Endothelial cell of umbilical vein (primary cell): ENCODE measurements around the gene ARHGAP15. TPM values are rescaled to one million over a fixed set of nuclear protein-coding genes. Genes with fewer than 3 reads are reported as not detected.

ENCODE experiments used
- BruUV-seq: library from RNA; stranded (reverse); fragments of 400-500 nt; replicated peaks from 2 replicates; lab custom pipeline; 2021; lab: Mats Ljungman, UMichigan
- CTCF ChIA-PET: fragments of 300-600, 350-600 bp; sonication (Branson Sonifier 250); formaldehyde crosslinking; loops from one replicate; lab custom pipeline; 2021; ENCODE audit warnings: antibody characterized with exemption, inconsistent platforms; lab: Charles Lee
- POLR2A ChIA-PET: fragments of 300-600, 350-600 bp; sonication (Branson Sonifier 250); formaldehyde crosslinking; loops from one replicate; lab custom pipeline; 2021; ENCODE audit warnings: antibody characterized with exemption, inconsistent platforms; lab: Charles Lee
- DNase-seq: peaks from one replicate; pipeline ENCODE4 v3.0.0-alpha.2; 2011; ENCODE audit warnings: low read depth, low spot score
- FAIRE-seq: peaks from 2 replicates; lab custom pipeline; 2011; peaks lifted over from hg19 to GRCh38; lab: Jason Lieb, UNC
- H2AFZ ChIP-seq: 2 replicates; pipeline ENCODE4 v1.6.0; 2012; ENCODE audit warnings: low read depth, low read length, control low read depth, inconsistent platforms
- H3K27ac ChIP-seq: 2 replicates; pipeline ENCODE4 v1.5.1; 2011; ENCODE audit warnings: low read depth, mild to moderate bottlenecking, control low read depth, low read length, moderate library complexity; ENCODE audit not compliant: insufficient read depth
- H3K27me3 ChIP-seq, 2 experiments: 2 replicates each; pipeline versions ENCODE4 v1.6.0 to v1.6.1; 2011; ENCODE audit warnings: low read length in 2 of 2, mixed read lengths in 1 of 2; ENCODE audit not compliant: control insufficient read depth in 2 of 2, insufficient read depth in 2 of 2
- H3K36me3 ChIP-seq, 2 experiments: 2 replicates in 1 of 2; 3 replicates in 1 of 2; pipeline ENCODE4 v1.5.1; 2011; ENCODE audit warnings: low read length in 2 of 2, mild to moderate bottlenecking in 1 of 2, moderate library complexity in 1 of 2; ENCODE audit not compliant: control insufficient read depth in 2 of 2, insufficient read depth in 2 of 2; ENCODE audit errors: extremely low read depth in 1 of 2
- H3K4me1 ChIP-seq: 3 replicates; pipeline ENCODE4 v1.5.1; 2011; ENCODE audit warnings: mild to moderate bottlenecking, low read length; ENCODE audit not compliant: control insufficient read depth, insufficient read depth; ENCODE audit errors: extremely low read depth
- H3K4me2 ChIP-seq: 2 replicates; pipeline ENCODE4 v1.6.1; 2011; ENCODE audit warnings: low read length, control low read depth, mixed read lengths; ENCODE audit not compliant: insufficient read depth
- H3K4me3 ChIP-seq, 3 experiments: fragments of 200-600 bp in 1 of 3; sonication (generic), shearing (Covaris generic) in 1 of 3; replicated peaks in 1 of 3; 2 replicates each; pipeline ENCODE4 v1.5.1; 2011 to 2016; ENCODE audit warnings: control low read depth in 3 of 3, low read length in 3 of 3, mild to moderate bottlenecking in 2 of 3, inconsistent platforms in 1 of 3, low read depth in 1 of 3, moderate library complexity in 1 of 3; ENCODE audit not compliant: insufficient read depth in 1 of 3
- H3K79me2 ChIP-seq: 2 replicates; pipeline ENCODE4 v1.6.0; 2012; ENCODE audit warnings: low read length, inconsistent platforms; ENCODE audit not compliant: control insufficient read depth, insufficient read depth
- H3K9ac ChIP-seq: replicated peaks from 2 replicates; pipeline ENCODE3; 2011; ENCODE audit warnings: low read length, control low read depth; ENCODE audit not compliant: insufficient read depth; ENCODE audit errors: extremely low read depth
- H3K9me1 ChIP-seq: replicated peaks from 3 replicates; pipeline ENCODE4 v1.6.0; 2011; ENCODE audit warnings: mild to moderate bottlenecking, low read length; ENCODE audit not compliant: control insufficient read depth, insufficient read depth; ENCODE audit errors: extremely low read depth
- H3K9me3 ChIP-seq: replicated peaks from 2 replicates; pipeline ENCODE4 v1.5.1; 2012; ENCODE audit warnings: low read length, inconsistent platforms; ENCODE audit not compliant: control insufficient read depth, insufficient read depth
- H4K20me1 ChIP-seq: replicated peaks from 2 replicates; pipeline ENCODE3; 2011; ENCODE audit warnings: mild to moderate bottlenecking, low read length; ENCODE audit not compliant: control insufficient read depth, insufficient read depth; ENCODE audit errors: extremely low read depth
- EZH2 ChIP-seq: IDR thresholded peaks from 2 replicates; pipeline ENCODE4 v1.6.1; 2012; ENCODE audit warnings: borderline replicate concordance, low read depth, mild to moderate bottlenecking, moderate library complexity, low read length, inconsistent platforms; ENCODE audit not compliant: severe bottlenecking
- FOS ChIP-seq: IDR thresholded peaks from 2 replicates; pipeline ENCODE4 v1.6.1; 2011; ENCODE audit warnings: mild to moderate bottlenecking, low read length, moderate library complexity, borderline replicate concordance; ENCODE audit not compliant: insufficient read depth
- GATA2 ChIP-seq: IDR thresholded peaks from 2 replicates; pipeline ENCODE4 v1.7.0; 2011; ENCODE audit warnings: low read depth, mild to moderate bottlenecking, moderate library complexity, mixed read lengths, low read length; ENCODE audit not compliant: insufficient read length, insufficient read depth
- JUN ChIP-seq: IDR thresholded peaks from 2 replicates; pipeline ENCODE4 v1.6.1; 2011; ENCODE audit warnings: borderline replicate concordance, low read depth; ENCODE audit not compliant: insufficient read length, insufficient read depth
- MAX ChIP-seq: IDR thresholded peaks from 2 replicates; pipeline ENCODE4 v1.6.1; 2011; ENCODE audit not compliant: insufficient read depth, insufficient read length
- MYC ChIP-seq: IDR thresholded peaks from one replicate; pipeline ENCODE4 v1.6.1; 2011; ENCODE audit warnings: mild to moderate bottlenecking, low read depth, low read length
- POLR2A ChIP-seq: IDR thresholded peaks from 2 replicates; pipeline ENCODE4 v1.6.1; 2012; ENCODE audit warnings: low read depth, mild to moderate bottlenecking, control low read depth, low read length
- POLR2AphosphoS5 ChIP-seq: IDR thresholded peaks from 2 replicates; pipeline ENCODE4 v1.6.1; 2012; ENCODE audit warnings: low read depth, mild to moderate bottlenecking, control low read depth, low read length, moderate library complexity; ENCODE audit not compliant: insufficient read depth
- dilution Hi-C: fragments of 300-500 bp; cut with MboI; formaldehyde crosslinking; loops from one replicate; pipeline ENCODE4 v1.15.0; 2019; ENCODE audit warnings: low sequenced_read_pairs; ENCODE audit not compliant: extremely low pct_ligation_motif_present
- intact Hi-C: fragments of 100-400 bp; cut with micrococcal nuclease; formaldehyde crosslinking; loops from one replicate; pipeline ENCODE4 v1.10.0; 2022
- polyA plus RNA-seq, 4 experiments: library from polyadenylated mRNA; depleted of rRNA in 3 of 4; stranded (reverse) in 3 of 4; unstranded in 1 of 4; fragments of >200 nt; gene quantifications; 2 replicates each; pipeline versions ENCODE4 v1.2.1 to v1.2.3, GENCODE V29; 2011 to 2012; ENCODE audit warnings: missing spikeins in 1 of 4
- total RNA-seq: library from RNA; stranded (reverse); gene quantifications from 2 replicates; pipeline ENCODE4 v1.2.3, GENCODE V29; 2021

ARHGAP15 gene
- total and polyA plus RNA-seq, 2 donors (not counting 3 experiments of a cell fraction or from before 2014, with no cell fraction given): not detected

- no peaks in the 10 kb centered on the region for H3K27me3 ChIP-seq
- no peaks in the 10 kb centered on the region for H3K9me1 ChIP-seq
- intact Hi-C loops (no loop called here), dilution Hi-C loops (no loop called here)
- no peak for FAIRE-seq
- H3K9ac ChIP-seq: no peak overlapping the region
- ChIA-PET CTCF (interaction anchor here (1.0 kb wide), 1 partner anchor 13 kb away, joined by 3 read pairs; no protein-coding TSS in a partner anchor), POLR2A (no interaction called here)
- H4K20me1 ChIP-seq: no peaks in the 10 kb centered on the region
- no peaks in the 10 kb centered on the region for H3K79me2 ChIP-seq
- no peak overlapping the region for H3K4me3 ChIP-seq
- TF ChIP-seq MAX (no peak), JUN (no peak), POLR2A (no peak), GATA2 (no peak), EZH2 (no peak), MYC (no peak), POLR2AphosphoS5 (no peak), FOS (no peak)
- no peak overlapping the region for H3K27ac ChIP-seq
- no peaks in the 10 kb centered on the region for H3K4me1 ChIP-seq
- H2AFZ ChIP-seq: no peak overlapping the region
- no TSS peak for BruUV-seq
- DNase-seq: no peak
- H3K4me2 ChIP-seq: no peak overlapping the region
- no peaks in the 10 kb centered on the region for H3K36me3 ChIP-seq
- no peaks in the 10 kb centered on the region for H3K9me3 ChIP-seq
Observed at GRCh38 chr2:143402451-143402850, 273.2 kb downstream of the ARHGAP15 start.
